GM12874 (cell line): ENCODE results near the gene LRFN5.

Experiments
- TF ChIP-seq, protein P1 (sequence below): IDR thresholded peaks from 2 replicates; pipeline ENCODE4 v1.5.1; 2011; ENCODE audit warnings: low read depth, mild to moderate bottlenecking, control low read depth, low read length, moderate library complexity; ENCODE audit not compliant: insufficient read depth

The LRFN5 gene

GRCh38 chr14:41605550-41606281 lies 960 bp upstream of the LRFN5 start:
- TF ChIP-seq, protein P1, sequence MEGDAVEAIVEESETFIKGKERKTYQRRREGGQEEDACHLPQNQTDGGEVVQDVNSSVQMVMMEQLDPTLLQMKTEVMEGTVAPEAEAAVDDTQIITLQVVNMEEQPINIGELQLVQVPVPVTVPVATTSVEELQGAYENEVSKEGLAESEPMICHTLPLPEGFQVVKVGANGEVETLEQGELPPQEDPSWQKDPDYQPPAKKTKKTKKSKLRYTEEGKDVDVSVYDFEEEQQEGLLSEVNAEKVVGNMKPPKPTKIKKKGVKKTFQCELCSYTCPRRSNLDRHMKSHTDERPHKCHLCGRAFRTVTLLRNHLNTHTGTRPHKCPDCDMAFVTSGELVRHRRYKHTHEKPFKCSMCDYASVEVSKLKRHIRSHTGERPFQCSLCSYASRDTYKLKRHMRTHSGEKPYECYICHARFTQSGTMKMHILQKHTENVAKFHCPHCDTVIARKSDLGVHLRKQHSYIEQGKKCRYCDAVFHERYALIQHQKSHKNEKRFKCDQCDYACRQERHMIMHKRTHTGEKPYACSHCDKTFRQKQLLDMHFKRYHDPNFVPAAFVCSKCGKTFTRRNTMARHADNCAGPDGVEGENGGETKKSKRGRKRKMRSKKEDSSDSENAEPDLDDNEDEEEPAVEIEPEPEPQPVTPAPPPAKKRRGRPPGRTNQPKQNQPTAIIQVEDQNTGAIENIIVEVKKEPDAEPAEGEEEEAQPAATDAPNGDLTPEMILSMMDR: no peak

DNA sequence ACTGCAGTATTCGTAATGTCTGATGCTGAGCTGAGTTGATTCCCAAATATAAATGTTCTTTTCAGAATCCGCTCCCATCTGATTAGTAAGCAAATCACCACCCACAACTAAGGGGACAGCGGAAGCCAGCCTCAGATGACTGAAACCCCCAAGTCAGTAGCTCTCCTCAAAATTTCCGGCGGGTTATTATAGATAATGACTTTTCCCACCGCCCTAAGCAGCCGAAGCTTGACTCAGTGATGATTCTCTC lies 469 bp upstream of the LRFN5 start:
- TF ChIP-seq, protein P1: no peak

GRCh38 chr14:41607304-41607775 lies 664 bp downstream of the LRFN5 start:
- TF ChIP-seq, protein P1: no peak

GRCh38 chr14:41607966-41608663 lies 1.4 kb downstream of the LRFN5 start:
- TF ChIP-seq, protein P1: no peak

- TF ChIP-seq, protein P1: no peak
Observed at GRCh38 chr14:41608681-41609390, 2.2 kb downstream of the LRFN5 start.

GRCh38 chr14:41609704-41610183 lies 3.1 kb downstream of the LRFN5 start:
- TF ChIP-seq, protein P1: no peak

DNA sequence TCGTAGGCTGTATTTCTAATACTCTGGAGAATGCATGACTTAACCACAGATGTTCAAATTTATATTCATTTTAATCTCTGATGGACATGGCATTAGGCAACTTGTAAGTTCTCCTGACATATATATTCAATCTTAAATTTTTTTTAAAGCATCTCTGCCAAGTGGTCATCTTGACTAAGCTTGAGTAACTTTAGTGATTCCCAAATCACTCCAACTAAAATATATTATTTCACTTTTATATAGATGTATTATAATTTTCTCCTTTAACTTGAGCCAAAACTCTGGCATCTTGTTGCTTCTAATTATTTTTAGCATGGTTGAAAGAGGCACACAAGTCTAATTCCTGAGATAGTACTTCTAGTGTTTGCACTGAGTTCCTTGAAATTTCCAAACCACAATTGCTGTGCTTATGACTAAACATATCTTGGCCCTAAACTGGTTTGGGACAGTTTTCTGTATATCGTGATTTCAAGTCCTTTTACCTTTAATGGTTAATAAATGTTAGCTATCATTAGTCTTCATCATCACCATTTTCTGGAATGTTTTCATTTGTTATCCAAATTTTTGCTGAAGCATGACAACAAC lies 8.4 kb downstream of the LRFN5 start:
- TF ChIP-seq, protein P1: no peak
